ENCODE results near the gene VPS54.

DNA sequence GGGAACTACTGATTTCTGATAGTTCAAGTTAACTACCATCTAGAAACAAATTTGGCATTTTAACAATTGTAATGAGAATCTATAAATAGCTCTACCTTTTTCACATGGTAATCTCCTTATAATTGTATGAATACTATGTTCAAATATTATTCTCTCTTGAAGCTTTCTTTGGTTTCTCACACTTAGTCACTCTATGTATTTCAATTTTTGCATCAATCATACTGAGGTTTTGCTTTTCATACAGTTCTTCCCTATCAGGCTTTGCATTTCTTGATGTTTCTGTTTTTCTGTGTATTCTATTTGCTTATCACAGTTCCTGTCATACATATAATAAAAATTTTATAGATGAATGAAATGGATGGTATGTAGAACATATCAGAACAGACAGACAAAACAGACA is 16.0 kb downstream of the VPS54 start:
- TF ChIP-seq, protein P1, sequence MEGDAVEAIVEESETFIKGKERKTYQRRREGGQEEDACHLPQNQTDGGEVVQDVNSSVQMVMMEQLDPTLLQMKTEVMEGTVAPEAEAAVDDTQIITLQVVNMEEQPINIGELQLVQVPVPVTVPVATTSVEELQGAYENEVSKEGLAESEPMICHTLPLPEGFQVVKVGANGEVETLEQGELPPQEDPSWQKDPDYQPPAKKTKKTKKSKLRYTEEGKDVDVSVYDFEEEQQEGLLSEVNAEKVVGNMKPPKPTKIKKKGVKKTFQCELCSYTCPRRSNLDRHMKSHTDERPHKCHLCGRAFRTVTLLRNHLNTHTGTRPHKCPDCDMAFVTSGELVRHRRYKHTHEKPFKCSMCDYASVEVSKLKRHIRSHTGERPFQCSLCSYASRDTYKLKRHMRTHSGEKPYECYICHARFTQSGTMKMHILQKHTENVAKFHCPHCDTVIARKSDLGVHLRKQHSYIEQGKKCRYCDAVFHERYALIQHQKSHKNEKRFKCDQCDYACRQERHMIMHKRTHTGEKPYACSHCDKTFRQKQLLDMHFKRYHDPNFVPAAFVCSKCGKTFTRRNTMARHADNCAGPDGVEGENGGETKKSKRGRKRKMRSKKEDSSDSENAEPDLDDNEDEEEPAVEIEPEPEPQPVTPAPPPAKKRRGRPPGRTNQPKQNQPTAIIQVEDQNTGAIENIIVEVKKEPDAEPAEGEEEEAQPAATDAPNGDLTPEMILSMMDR (IDR thresholded peaks at IDR 0.05; ENCODE audit: insufficient read depth, low read depth, low read length) = no peak
- no peak for TF ChIP-seq EZH2 (IDR thresholded peaks at IDR 0.05; ENCODE audit: insufficient read depth, low read length)

All from astrocyte (in vitro differentiated cells and primary cell).